Keratinocyte (primary cell): Measurements from ENCODE around the gene LRRC19. TPM values are rescaled to one million over a fixed set of nuclear protein-coding genes. Genes with fewer than 3 reads are reported as not detected.

Source experiments
- DNase-seq: peaks from one replicate; pipeline ENCODE4 v3.0.0-alpha.2; 2011; ENCODE audit warnings: low read depth, missing footprints, low spot score
- FAIRE-seq: peaks from 2 replicates; lab custom pipeline; 2011; peaks lifted over from hg19 to GRCh38; lab: Jason Lieb, UNC
- H2AFZ ChIP-seq: 2 replicates; pipeline ENCODE4 v1.6.0; 2012; ENCODE audit warnings: low read length, control low read depth, inconsistent platforms; ENCODE audit not compliant: control insufficient read depth
- H3K27ac ChIP-seq: 2 replicates; pipeline ENCODE4 v1.5.1; 2011; ENCODE audit warnings: low read length; ENCODE audit not compliant: control insufficient read depth, insufficient read depth
- H3K27me3 ChIP-seq: 3 replicates; pipeline ENCODE4 v1.6.0; 2011; ENCODE audit warnings: low read length; ENCODE audit not compliant: control insufficient read depth, insufficient read depth; ENCODE audit errors: extremely low read depth
- H3K36me3 ChIP-seq, 2 experiments: 2 replicates in 1 of 2; 3 replicates in 1 of 2; pipeline ENCODE4 v1.5.1; 2011; ENCODE audit warnings: low read length in 2 of 2, mild to moderate bottlenecking in 1 of 2; ENCODE audit not compliant: control insufficient read depth in 2 of 2, insufficient read depth in 2 of 2; ENCODE audit errors: extremely low read depth in 1 of 2
- H3K4me1 ChIP-seq: 3 replicates; pipeline ENCODE4 v1.5.1; 2011; ENCODE audit warnings: low read length; ENCODE audit not compliant: control insufficient read depth, insufficient read depth; ENCODE audit errors: extremely low read depth
- H3K4me2 ChIP-seq: 3 replicates; pipeline ENCODE4 v1.6.0; 2011; ENCODE audit warnings: low read depth, low read length; ENCODE audit not compliant: control insufficient read depth, insufficient read depth; ENCODE audit errors: extremely low read depth
- H3K4me3 ChIP-seq, 3 experiments: fragments of 200-600 bp in 1 of 3; sonication (generic) in 1 of 3; 2 replicates in 2 of 3; 3 replicates in 1 of 3; pipeline ENCODE4 v1.5.1; 2011 to 2016; ENCODE audit warnings: low read length in 3 of 3, mild to moderate bottlenecking in 3 of 3, control low read depth in 2 of 3, inconsistent platforms in 1 of 3, low read depth in 1 of 3, mixed read lengths in 1 of 3, mixed run types in 1 of 3, moderate library complexity in 1 of 3; ENCODE audit not compliant: control insufficient read depth in 2 of 3, insufficient read depth in 2 of 3; ENCODE audit errors: extremely low read depth in 1 of 3
- H3K79me2 ChIP-seq: 2 replicates; pipeline ENCODE4 v1.6.0; 2012; ENCODE audit warnings: low read length; ENCODE audit not compliant: control insufficient read depth, insufficient read depth
- H3K9ac ChIP-seq: 3 replicates; pipeline ENCODE4 v1.6.0; 2011; ENCODE audit warnings: low read length; ENCODE audit not compliant: control insufficient read depth, insufficient read depth; ENCODE audit errors: extremely low read depth
- H3K9me1 ChIP-seq: 3 replicates; pipeline ENCODE4 v1.6.0; 2011; ENCODE audit warnings: low read length; ENCODE audit not compliant: control insufficient read depth, insufficient read depth; ENCODE audit errors: extremely low read depth
- H3K9me3 ChIP-seq: 2 replicates; pipeline ENCODE4 v1.5.1; 2012; ENCODE audit warnings: low read depth, low read length; ENCODE audit not compliant: control insufficient read depth
- H4K20me1 ChIP-seq: 3 replicates; pipeline ENCODE4 v1.6.0; 2011; ENCODE audit warnings: low read length; ENCODE audit not compliant: control insufficient read depth, insufficient read depth; ENCODE audit errors: extremely low read depth
- EZH2 ChIP-seq: IDR thresholded peaks from one replicate; pipeline ENCODE4 v1.6.1; 2012; ENCODE audit warnings: inconsistent platforms, mild to moderate bottlenecking, low read length, moderate library complexity
- dilution Hi-C: fragments of 300-500 bp; cut with MboI; formaldehyde crosslinking; loops from one replicate; pipeline ENCODE4 v1.7.0; 2020; ENCODE audit warnings: low sequenced_read_pairs; ENCODE audit not compliant: extremely low pct_ligation_motif_present
- polyA plus RNA-seq, 5 experiments: library from polyadenylated mRNA; depleted of rRNA in 3 of 5; stranded (reverse) in 3 of 5; stranded (forward) in 1 of 5; unstranded in 1 of 5; fragments of >200 nt; gene quantifications; 1 replicate in 1 of 5; 2 replicates in 3 of 5; 3 replicates in 1 of 5; pipeline versions ENCODE4 v1.2.1 to v1.2.3, GENCODE V29; 2011 to 2012; ENCODE audit warnings: missing spikeins in 2 of 5, low read depth in 1 of 5, low replicate concordance in 1 of 5
- TF ChIP-seq, protein P1 (sequence below), 3 experiments: IDR thresholded peaks in 1 of 3; conservative IDR thresholded peaks in 1 of 3; optimal IDR thresholded peaks in 1 of 3; 2 replicates in 2 of 3; 3 replicates in 1 of 3; pipeline versions ENCODE3 to v1.5.1; 2011; ENCODE audit warnings: low read length in 3 of 3, mild to moderate bottlenecking in 3 of 3, moderate library complexity in 2 of 3, control low read depth in 1 of 3, inconsistent platforms in 1 of 3; ENCODE audit not compliant: insufficient read depth in 2 of 3; ENCODE audit errors: extremely low read depth in 1 of 3

LRRC19 gene
- polyA plus RNA-seq, 1 donor (not counting 4 experiments of a cell fraction or from before 2014, with no cell fraction given), result not detected

DNA sequence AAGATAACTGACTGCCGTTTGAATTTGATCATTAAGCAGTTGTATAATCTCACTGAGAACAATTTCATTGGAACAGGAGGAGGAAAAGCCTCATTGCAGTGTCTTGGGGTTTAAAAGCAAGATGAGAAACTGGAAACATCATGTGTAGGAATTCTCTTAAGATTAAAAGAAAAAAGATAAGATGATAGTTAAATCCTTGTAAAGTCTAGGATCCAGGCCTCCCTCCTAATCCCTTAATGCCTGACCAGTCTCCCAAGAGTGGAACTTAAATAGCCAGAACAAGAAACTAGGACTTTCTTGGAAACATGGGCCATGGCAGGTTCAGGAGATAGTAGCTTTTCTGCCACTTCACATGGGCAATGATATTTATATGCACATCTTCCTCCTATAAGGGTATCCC lies 37.0 kb upstream of the LRRC19 start:
- TF ChIP-seq, protein P1, sequence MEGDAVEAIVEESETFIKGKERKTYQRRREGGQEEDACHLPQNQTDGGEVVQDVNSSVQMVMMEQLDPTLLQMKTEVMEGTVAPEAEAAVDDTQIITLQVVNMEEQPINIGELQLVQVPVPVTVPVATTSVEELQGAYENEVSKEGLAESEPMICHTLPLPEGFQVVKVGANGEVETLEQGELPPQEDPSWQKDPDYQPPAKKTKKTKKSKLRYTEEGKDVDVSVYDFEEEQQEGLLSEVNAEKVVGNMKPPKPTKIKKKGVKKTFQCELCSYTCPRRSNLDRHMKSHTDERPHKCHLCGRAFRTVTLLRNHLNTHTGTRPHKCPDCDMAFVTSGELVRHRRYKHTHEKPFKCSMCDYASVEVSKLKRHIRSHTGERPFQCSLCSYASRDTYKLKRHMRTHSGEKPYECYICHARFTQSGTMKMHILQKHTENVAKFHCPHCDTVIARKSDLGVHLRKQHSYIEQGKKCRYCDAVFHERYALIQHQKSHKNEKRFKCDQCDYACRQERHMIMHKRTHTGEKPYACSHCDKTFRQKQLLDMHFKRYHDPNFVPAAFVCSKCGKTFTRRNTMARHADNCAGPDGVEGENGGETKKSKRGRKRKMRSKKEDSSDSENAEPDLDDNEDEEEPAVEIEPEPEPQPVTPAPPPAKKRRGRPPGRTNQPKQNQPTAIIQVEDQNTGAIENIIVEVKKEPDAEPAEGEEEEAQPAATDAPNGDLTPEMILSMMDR (optimal IDR thresholded peaks at IDR 0.05 in 1 of 3, IDR thresholded peaks at IDR 0.05 in 1 of 3, conservative IDR thresholded peaks at IDR 0.05 in 1 of 3; ENCODE audit: extremely low read depth in 1 of 3, insufficient read depth in 2 of 3, low read length in 3 of 3), result no peak
- TF ChIP-seq EZH2, result no peak
- Histone ChIP-seq H3K27ac (no peak overlapping the region), H3K4me3 (no peak overlapping the region), H3K4me2 (no peak overlapping the region), H3K9me3 (no peaks in the 10 kb centered on the region), H3K27me3 (no peaks in the 10 kb centered on the region), H3K79me2 (no peaks in the 10 kb centered on the region), H3K4me1 (no peaks in the 10 kb centered on the region), H3K36me3 (peaks cover 0 to 1% of the 10 kb centered on the region in 2 experiments), H3K9me1 (no peaks in the 10 kb centered on the region), H4K20me1 (no peaks in the 10 kb centered on the region), H3K9ac (no peak overlapping the region), H2AFZ (no peak overlapping the region)
- FAIRE-seq (no peak), DNase-seq (no peak)
- dilution Hi-C loops, result no loop called here

DNA sequence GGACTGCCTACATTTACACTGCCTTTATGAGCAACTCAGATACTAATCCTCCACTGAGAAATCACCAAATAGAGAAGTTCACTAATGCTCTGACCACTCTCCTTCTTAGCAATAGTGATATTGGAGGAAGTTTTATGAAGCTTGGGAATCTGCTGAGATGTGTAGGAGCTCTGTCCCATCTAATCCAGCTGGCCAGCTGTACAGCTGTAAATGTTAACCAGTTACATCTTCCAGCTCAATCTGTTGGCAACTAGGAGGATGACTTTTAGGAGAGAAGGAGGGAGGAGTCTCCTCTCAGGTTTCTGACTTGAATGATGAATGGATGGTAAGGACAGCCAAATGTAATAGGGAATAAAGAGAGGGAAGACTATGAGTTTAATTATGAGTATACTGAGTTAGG lies 36.3 kb upstream of the LRRC19 start:
- Histone ChIP-seq H3K9ac (no peak overlapping the region), H3K4me2 (no peak overlapping the region), H3K9me1 (no peaks in the 10 kb centered on the region), H3K27me3 (no peaks in the 10 kb centered on the region), H3K79me2 (no peaks in the 10 kb centered on the region), H3K4me3 (no peak overlapping the region), H3K9me3 (no peaks in the 10 kb centered on the region), H3K4me1 (peaks cover 1% of the 10 kb centered on the region), H3K36me3 (peaks cover 0 to 1% of the 10 kb centered on the region in 2 experiments), H2AFZ (no peak overlapping the region), H4K20me1 (no peaks in the 10 kb centered on the region), H3K27ac (no peak overlapping the region)
- DNase-seq (no peak), FAIRE-seq (no peak)
- TF ChIP-seq, protein P1 (optimal IDR thresholded peaks at IDR 0.05 in 1 of 3, IDR thresholded peaks at IDR 0.05 in 1 of 3, conservative IDR thresholded peaks at IDR 0.05 in 1 of 3; ENCODE audit: extremely low read depth in 1 of 3, insufficient read depth in 2 of 3, low read length in 3 of 3), result no peak
- no peak for TF ChIP-seq EZH2
- dilution Hi-C loops, result no loop called here
